EL (cell line): ENCODE measurements around the gene USP17L25.
"Not testable (repeated sequence)": the region's sequence is repeated elsewhere in the genome, so short reads cannot be mapped to it uniquely, and the experiment has no call there.

Experiments used
- DNase-seq: peaks from one replicate; pipeline ENCODE4 v3.0.0-alpha.2; 2016

USP17L25 gene, protein sequence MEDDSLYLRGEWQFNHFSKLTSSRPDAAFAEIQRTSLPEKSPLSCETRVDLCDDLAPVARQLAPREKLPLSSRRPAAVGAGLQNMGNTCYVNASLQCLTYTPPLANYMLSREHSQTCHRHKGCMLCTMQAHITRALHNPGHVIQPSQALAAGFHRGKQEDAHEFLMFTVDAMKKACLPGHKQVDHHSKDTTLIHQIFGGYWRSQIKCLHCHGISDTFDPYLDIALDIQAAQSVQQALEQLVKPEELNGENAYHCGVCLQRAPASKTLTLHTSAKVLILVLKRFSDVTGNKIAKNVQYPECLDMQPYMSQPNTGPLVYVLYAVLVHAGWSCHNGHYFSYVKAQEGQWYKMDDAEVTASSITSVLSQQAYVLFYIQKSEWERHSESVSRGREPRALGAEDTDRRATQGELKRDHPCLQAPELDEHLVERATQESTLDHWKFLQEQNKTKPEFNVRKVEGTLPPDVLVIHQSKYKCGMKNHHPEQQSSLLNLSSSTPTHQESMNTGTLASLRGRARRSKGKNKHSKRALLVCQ

DNA sequence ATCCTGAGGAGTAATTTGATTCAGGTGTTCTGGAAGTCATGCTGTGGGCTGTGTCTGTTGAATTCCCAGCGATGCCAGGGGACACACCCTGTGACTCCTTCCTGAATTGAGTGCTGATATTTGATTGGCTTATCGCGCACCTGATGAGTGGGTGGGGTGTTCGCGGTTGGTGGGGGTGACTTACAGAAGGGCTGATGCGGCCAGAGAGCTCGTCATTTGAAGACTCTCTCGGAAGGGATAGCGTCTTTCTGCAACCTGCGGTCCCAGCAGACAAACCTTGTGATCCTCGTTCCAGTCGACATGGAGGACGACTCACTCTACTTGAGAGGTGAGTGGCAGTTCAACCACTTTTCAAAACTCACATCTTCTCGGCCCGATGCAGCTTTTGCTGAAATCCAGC is at the start of gene USP17L25:
Gene USP17L25, plus strand, starts transcription at position 301 of the 400 bp plus-strand sequence. Its CDS starts 0 bp downstream, at position 301.
- not testable (repeated sequence) for DNase-seq

DNA sequence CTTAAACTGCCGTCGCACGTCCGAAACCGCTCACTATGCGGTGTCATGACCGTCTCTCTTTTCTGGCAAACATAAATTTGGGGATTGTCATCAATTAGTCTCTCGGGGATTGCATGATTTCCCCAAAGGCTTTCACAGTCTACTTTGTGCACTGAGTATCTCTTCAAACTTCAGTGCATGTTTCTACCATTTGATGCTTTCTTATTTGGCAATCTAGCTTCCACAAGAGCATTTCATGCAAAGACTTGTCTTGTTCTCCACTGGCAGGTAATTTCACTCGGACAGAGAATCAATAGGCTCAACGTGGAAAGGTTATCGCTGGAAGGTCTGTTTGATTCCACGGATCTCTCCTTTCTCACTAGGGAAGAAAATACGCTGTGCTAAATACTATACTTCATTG is 5.5 kb upstream of the USP17L25 start:
- not testable (repeated sequence) for DNase-seq

DNA sequence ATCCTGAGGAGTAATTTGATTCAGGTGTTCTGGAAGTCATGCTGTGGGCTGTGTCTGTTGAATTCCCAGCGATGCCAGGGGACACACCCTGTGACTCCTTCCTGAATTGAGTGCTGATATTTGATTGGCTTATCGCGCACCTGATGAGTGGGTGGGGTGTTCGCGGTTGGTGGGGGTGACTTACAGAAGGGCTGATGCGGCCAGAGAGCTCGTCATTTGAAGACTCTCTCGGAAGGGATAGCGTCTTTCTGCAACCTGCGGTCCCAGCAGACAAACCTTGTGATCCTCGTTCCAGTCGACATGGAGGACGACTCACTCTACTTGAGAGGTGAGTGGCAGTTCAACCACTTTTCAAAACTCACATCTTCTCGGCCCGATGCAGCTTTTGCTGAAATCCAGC is 4.8 kb upstream of the USP17L25 start, which contains the start of gene USP17L24:
Gene USP17L24, plus strand, starts transcription at position 301 of the 400 bp plus-strand sequence. Its CDS starts 0 bp downstream, at position 301.
- not testable (repeated sequence) for DNase-seq

DNA sequence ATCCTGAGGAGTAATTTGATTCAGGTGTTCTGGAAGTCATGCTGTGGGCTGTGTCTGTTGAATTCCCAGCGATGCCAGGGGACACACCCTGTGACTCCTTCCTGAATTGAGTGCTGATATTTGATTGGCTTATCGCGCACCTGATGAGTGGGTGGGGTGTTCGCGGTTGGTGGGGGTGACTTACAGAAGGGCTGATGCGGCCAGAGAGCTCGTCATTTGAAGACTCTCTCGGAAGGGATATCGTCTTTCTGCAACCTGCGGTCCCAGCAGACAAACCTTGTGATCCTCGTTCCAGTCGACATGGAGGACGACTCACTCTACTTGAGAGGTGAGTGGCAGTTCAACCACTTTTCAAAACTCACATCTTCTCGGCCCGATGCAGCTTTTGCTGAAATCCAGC is 4.6 kb downstream of the USP17L25 start, which contains the start of gene USP17L26:
Gene USP17L26, plus strand, starts transcription at position 301 of the 400 bp plus-strand sequence. Its CDS starts 0 bp downstream, at position 301.
- not testable (repeated sequence) for DNase-seq

DNA sequence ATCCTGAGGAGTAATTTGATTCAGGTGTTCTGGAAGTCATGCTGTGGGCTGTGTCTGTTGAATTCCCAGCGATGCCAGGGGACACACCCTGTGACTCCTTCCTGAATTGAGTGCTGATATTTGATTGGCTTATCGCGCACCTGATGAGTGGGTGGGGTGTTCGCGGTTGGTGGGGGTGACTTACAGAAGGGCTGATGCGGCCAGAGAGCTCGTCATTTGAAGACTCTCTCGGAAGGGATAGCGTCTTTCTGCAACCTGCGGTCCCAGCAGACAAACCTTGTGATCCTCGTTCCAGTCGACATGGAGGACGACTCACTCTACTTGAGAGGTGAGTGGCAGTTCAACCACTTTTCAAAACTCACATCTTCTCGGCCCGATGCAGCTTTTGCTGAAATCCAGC is 9.4 kb downstream of the USP17L25 start, which contains the start of gene USP17L5:
Gene USP17L5, plus strand, starts transcription at position 301 of the 400 bp plus-strand sequence. Its CDS starts 0 bp downstream, at position 301.
- not testable (repeated sequence) for DNase-seq

DNA sequence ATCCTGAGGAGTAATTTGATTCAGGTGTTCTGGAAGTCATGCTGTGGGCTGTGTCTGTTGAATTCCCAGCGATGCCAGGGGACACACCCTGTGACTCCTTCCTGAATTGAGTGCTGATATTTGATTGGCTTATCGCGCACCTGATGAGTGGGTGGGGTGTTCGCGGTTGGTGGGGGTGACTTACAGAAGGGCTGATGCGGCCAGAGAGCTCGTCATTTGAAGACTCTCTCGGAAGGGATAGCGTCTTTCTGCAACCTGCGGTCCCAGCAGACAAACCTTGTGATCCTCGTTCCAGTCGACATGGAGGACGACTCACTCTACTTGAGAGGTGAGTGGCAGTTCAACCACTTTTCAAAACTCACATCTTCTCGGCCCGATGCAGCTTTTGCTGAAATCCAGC is 14.1 kb downstream of the USP17L25 start, which contains the start of gene USP17L27:
Gene USP17L27, plus strand, starts transcription at position 301 of the 400 bp plus-strand sequence. Its CDS starts 0 bp downstream, at position 301.
- DNase-seq = not testable (repeated sequence)

DNA sequence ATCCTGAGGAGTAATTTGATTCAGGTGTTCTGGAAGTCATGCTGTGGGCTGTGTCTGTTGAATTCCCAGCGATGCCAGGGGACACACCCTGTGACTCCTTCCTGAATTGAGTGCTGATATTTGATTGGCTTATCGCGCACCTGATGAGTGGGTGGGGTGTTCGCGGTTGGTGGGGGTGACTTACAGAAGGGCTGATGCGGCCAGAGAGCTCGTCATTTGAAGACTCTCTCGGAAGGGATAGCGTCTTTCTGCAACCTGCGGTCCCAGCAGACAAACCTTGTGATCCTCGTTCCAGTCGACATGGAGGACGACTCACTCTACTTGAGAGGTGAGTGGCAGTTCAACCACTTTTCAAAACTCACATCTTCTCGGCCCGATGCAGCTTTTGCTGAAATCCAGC is 18.9 kb downstream of the USP17L25 start, which contains the start of gene USP17L28:
Gene USP17L28, plus strand, starts transcription at position 301 of the 400 bp plus-strand sequence. Its CDS starts 0 bp downstream, at position 301.
- not testable (repeated sequence) for DNase-seq

DNA sequence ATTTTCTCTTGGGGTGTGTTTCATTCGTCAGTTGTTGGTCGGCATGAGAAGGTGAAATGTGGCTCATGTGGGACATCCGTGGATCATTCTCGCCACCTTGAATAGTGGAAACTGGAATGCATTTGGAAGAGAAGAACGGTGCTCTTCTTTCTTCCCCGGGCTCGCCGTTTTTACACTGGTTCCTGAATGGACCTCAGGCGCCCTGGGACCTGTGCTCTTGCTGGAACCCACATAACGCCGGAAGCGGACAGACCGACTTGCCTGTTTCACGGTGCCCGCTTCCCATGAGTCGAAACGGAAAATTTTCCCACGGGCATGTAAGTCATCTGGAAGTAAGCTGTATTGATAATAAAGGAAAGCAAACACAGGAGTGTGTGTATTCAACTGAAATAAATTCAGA is 21.2 kb downstream of the USP17L25 start:
- not testable (repeated sequence) for DNase-seq

DNA sequence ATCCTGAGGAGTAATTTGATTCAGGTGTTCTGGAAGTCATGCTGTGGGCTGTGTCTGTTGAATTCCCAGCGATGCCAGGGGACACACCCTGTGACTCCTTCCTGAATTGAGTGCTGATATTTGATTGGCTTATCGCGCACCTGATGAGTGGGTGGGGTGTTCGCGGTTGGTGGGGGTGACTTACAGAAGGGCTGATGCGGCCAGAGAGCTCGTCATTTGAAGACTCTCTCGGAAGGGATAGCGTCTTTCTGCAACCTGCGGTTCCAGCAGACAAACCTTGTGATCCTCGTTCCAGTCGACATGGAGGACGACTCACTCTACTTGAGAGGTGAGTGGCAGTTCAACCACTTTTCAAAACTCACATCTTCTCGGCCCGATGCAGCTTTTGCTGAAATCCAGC is 23.6 kb downstream of the USP17L25 start, which contains the start of gene USP17L29:
Gene USP17L29, plus strand, starts transcription at position 301 of the 400 bp plus-strand sequence. Its CDS starts 0 bp downstream, at position 301.
- DNase-seq = not testable (repeated sequence)

DNA sequence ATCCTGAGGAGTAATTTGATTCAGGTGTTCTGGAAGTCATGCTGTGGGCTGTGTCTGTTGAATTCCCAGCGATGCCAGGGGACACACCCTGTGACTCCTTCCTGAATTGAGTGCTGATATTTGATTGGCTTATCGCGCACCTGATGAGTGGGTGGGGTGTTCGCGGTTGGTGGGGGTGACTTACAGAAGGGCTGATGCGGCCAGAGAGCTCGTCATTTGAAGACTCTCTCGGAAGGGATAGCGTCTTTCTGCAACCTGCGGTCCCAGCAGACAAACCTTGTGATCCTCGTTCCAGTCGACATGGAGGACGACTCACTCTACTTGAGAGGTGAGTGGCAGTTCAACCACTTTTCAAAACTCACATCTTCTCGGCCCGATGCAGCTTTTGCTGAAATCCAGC is 33.1 kb downstream of the USP17L25 start, which contains the start of gene USP17L30:
Gene USP17L30, plus strand, starts transcription at position 301 of the 400 bp plus-strand sequence. Its CDS starts 0 bp downstream, at position 301.
- not testable (repeated sequence) for DNase-seq

DNA sequence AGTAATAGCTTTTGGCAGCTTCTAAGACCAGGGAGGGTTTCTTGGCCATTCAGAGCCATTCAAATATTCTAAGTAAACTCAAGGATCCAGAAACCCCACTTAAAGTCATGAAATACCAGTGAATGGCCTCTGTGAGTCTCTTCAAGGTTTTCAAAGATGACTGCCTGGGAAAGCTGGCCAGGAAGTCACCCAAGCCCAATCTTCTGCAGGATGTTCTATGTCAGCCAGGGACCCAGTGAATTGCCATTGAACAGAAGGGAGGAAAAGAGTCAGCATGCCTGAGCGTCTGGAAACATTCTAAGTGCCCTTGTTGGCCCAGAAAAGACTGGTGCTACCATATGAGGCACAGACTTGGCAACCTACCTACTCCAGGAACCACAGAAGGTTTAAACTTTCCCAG is 50.2 kb downstream of the USP17L25 start:
- DNase-seq = not testable (repeated sequence)
